ENCODE measurements around the gene GPR162. TPM values are rescaled to one million over a fixed set of nuclear protein-coding genes. Genes with fewer than 3 reads are reported as not detected.

The GPR162 gene
- total and polyA plus RNA-seq, 2 of the 4 experiments (the other 2 are of a cell fraction) = 2.9 to 6.0 TPM

- Histone ChIP-seq H3K36me3 (ENCODE audit: control insufficient read depth, insufficient read depth, low read length) (peaks cover 76% of the 10 kb centered on the region), H4K91ac (ENCODE audit: insufficient read depth, low read depth, low read length) (no peak overlapping the region), H3K4me3 (ENCODE audit: insufficient read depth, low read depth, low read length) (no peak overlapping the region), H3K79me1 (ENCODE audit: low read depth in 1 of 2, low read length in 2 of 2) (peaks cover 13 to 37% of the 10 kb centered on the region in 2 experiments), H3K9ac (ENCODE audit: low read depth, low read length) (no peak overlapping the region), H3K27ac (ENCODE audit: insufficient read depth, low read length) (no peak overlapping the region), H2AK5ac (ENCODE audit: low read depth, low read length) (no peak overlapping the region), H2AFZ (replicated peaks; ENCODE audit: low read length, poor library complexity) (no peak overlapping the region), H2BK20ac (ENCODE audit: low read depth, low read length) (no peak overlapping the region), H4K8ac (ENCODE audit: low read depth in 2 of 2, low read length in 2 of 2) (no peak overlapping the region), H3K9me3 (ENCODE audit: control insufficient read depth, insufficient read depth, low read length) (no peaks in the 10 kb centered on the region), H3K56ac (ENCODE audit: extremely low read depth, insufficient read depth, low read length) (no peak overlapping the region), H3K18ac (ENCODE audit: low read depth, low read length) (no peak overlapping the region), H3K4me1 (ENCODE audit: control insufficient read depth, insufficient read depth, low read length) (peaks cover 3% of the 10 kb centered on the region; the same call in 1 of the 2 replicates), H2BK120ac (ENCODE audit: low read depth, low read length) (no peak overlapping the region), H3K9me1 (ENCODE audit: insufficient read depth, low read length) (no peaks in the 10 kb centered on the region), H2BK5ac (ENCODE audit: low read depth, low read length, poor library complexity, severe bottlenecking) (no peak overlapping the region), H4K20me1 (ENCODE audit: insufficient read depth, low read length) (peaks cover 3% of the 10 kb centered on the region; the same call in 1 of the 2 replicates), H3K14ac (replicated peaks; ENCODE audit: low read depth, low read length) (no peak overlapping the region), H3K4ac (ENCODE audit: low read depth, low read length) (no peak overlapping the region), H3K27me3 (ENCODE audit: control insufficient read depth, insufficient read depth, low read length) (no peaks in the 10 kb centered on the region), H3K4me2 (ENCODE audit: low read depth, low read length) (no peak overlapping the region), H4K5ac (ENCODE audit: low read depth, low read length) (no peak overlapping the region), H3K23ac (ENCODE audit: low read depth, low read length) (no peak overlapping the region), H2AK9ac (replicated peaks; ENCODE audit: low read depth, low read length, poor library complexity) (no peak overlapping the region), H2BK15ac (ENCODE audit: low read depth, low read length) (no peak overlapping the region)
- TF ChIP-seq RCOR1 (IDR thresholded peaks at IDR 0.05; ENCODE audit: insufficient replicate concordance, low read length) (no peak), USF2 (IDR thresholded peaks at IDR 0.05; ENCODE audit: low read depth, low read length) (no peak), SMC3 (IDR thresholded peaks at IDR 0.05; ENCODE audit: low read depth, low read length) (no peak), POLR2A (IDR thresholded peaks at IDR 0.05; ENCODE audit: low read depth, low read length) (no peak), RFX5 (IDR thresholded peaks at IDR 0.05; ENCODE audit: low read depth, low read length) (no peak), FOS (IDR thresholded peaks at IDR 0.05; ENCODE audit: low read depth, low read length) (no peak), ELK1 (IDR thresholded peaks at IDR 0.05; ENCODE audit: borderline replicate concordance, low read depth, low read length) (no peak), BHLHE40 (IDR thresholded peaks at IDR 0.05; ENCODE audit: low read depth, low read length) (no peak), NFE2L2 (IDR thresholded peaks at IDR 0.05; ENCODE audit: low read depth, low read length) (no peak)
- ChIA-PET POLR2A (ENCODE audit: unreplicated experiment) (no interaction called here), CTCF (no interaction called here)
- intact Hi-C loops (cut with micrococcal nuclease) = no loop called here
- DNase-seq (no peak), ATAC-seq (ENCODE audit: low read depth) (no peak)
- no TSS peak for BruUV-seq (replicated peaks)
- no CpG with 5 or more reads among the region's 2 CpGs for WGBS, 2 experiments (ENCODE audit: extremely low coverage in 2 of 2, insufficient read length in 1 of 2)
- dilution Hi-C loops (cut with HindIII; ENCODE audit: low sequenced_read_pairs, unreplicated experiment) = no loop called here
- in situ Hi-C loops (cut with MboI; ENCODE audit: low sequenced_read_pairs) = no loop called here
Measured at GRCh38 chr12:6858799-6859198, 37.2 kb downstream of the GPR162 start.

All from IMR-90 (cell line).